CD4-positive, alpha-beta T cell treated with Interleukin-10 for 1 hour (primary cell): ENCODE data around the gene ACIN1.
A peak's percentile ranks its signal among the peaks of the same experiment; 100 is the strongest.

Source experiments
- DNase-seq: peaks from one replicate; pipeline ENCODE4 v3.0.0-alpha.2; 2020

The ACIN1 gene

GRCh38 chr14:23056956-23057756, 37.8 kb downstream of the ACIN1 start, which contains the start of gene CDH24:
TSS of gene CDH24 (minus strand) at chr14:23057520. CDS start at chr14:23055733, 1,787 bp downstream.
- peak; percentile 73 for DNase-seq

- DNase-seq = peak; percentile 75
These were observed 38.6 kb downstream of the ACIN1 start for GRCh38 chr14:23056145-23056955.

DNA sequence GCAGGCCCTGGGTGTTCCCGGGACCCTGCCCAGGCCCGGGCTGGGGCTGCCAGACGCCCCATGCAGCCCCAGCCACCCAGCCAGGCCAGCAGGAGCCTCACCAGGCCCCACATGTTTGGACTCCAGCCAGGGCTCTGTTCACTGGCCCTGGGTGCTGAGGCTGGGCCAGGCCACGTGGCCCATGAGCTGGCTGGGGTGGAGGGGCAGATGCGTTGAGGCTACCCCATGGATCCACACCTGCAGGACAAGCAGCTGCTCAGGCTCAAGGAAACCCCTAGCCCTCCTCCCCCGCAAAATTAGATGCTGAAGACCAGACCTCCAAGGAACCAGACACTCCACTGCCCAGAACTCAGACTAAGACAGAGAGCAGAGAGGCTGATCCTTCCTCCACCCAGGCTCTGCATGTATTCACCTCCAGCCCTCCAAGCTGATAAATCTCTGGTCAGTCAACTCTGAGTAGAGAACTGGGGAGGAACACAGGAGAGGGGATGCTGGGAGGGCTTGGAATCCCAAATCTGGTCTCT, 39.3 kb downstream of the ACIN1 start:
- no peak for DNase-seq

GRCh38 chr14:23055147-23055550, 39.8 kb downstream of the ACIN1 start:
- no peak for DNase-seq

- no peak for DNase-seq
These were observed 40.7 kb downstream of the ACIN1 start for GRCh38 chr14:23054000-23054811.

DNA sequence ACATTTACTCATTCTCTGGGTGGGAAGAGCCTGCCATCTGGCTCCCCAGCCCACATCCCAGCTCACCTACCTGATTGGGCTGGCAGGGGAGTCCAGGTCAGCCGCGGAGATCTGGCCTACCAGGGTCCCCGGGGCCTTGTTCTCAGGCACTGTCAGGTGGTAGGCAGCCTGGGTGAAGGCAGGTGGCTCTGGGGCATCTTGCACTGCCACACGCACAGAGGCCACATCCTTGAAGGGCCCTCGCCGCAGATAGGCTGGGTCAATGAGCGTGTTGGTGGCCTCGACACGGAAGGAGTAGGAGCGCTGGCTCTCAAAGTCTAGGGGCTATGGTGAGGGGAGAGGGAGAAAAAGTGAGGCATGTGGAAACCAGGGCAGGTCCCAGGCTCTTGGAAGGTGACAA, 41.5 kb downstream of the ACIN1 start:
- no peak for DNase-seq

- no peak for DNase-seq
These were observed 42.3 kb downstream of the ACIN1 start for GRCh38 chr14:23052671-23053070.

DNA sequence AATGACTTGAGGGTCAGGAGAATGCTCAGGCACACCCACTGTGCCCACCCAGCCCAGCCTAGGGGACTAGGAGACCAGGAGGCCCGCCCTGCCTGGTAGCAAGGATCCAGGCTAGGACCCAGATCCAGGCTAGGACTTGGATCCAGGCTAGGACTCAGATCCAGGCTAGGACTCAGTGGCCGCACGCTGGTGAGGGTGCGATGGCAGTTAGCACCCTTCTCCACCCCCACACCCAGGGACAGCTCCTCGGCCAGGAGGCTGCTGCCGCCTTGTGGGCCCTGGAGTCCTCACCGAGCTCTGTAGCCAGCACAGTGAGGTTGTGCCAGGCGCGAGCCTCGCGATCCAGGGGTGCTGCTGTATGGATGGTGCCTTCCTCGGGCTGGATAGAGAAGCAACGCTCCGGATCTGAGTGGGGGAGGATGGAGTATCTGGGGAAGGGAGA, 42.7 kb downstream of the ACIN1 start:
- no peak for DNase-seq

DNA sequence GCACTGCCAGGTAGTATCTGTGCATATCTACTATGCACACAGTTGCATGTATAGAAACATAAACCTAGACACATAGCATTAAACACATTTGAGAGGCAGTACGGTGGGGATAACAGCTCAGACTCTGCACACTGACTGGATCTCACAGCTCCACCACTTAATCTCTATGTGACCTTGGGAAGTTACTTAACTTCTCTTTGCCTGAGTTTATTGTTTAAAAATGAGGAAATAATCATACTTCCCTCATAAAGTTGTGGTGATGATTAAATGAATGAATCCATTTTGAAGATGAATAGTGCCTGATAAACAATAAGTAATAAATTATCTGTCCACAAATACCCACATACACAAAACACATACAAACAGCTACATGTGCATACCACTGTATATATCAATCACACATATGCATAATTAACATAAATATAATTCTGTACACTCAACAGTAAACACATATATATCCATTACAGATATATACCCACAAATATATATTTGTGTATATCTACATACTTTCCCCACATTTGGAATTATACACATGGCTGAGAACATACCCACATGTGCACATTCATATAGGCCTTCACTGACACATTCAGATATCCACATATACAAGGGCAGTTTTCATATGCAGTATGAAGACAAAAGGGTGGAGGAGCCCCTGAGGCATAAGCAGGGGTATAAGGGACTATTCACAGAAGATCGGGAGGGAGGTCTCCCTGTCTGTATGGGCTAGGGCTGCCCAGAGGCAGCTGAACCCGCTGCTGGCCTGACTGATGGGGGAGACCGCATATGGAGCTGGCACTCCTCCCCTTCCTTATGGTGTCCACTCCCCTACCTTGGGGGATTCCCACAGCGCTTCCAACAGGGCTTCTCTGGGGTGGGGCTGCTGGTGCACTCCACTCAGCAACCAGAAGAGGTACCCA, 43.5 kb downstream of the ACIN1 start:
- no peak for DNase-seq

DNA sequence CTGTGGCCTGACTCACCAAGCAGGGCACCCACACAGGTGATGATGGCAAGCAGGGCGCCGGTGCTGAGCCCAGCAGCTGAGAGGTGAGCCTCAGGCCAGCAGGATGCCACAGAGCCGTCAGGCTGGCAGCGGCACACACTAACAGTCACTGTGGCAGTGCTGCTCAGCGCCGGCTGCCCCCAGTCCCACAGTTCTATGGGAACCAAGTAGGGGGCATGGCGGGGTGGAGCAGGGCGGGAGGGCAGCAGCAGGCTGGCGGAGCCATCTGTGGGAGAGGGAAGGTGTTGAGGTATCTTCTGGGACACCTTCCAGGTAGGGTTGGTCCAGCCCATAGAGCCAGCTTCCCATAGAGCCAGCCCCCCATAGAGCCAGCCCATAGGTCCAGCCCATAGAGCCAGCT, 45.9 kb downstream of the ACIN1 start:
- no peak for DNase-seq

DNA sequence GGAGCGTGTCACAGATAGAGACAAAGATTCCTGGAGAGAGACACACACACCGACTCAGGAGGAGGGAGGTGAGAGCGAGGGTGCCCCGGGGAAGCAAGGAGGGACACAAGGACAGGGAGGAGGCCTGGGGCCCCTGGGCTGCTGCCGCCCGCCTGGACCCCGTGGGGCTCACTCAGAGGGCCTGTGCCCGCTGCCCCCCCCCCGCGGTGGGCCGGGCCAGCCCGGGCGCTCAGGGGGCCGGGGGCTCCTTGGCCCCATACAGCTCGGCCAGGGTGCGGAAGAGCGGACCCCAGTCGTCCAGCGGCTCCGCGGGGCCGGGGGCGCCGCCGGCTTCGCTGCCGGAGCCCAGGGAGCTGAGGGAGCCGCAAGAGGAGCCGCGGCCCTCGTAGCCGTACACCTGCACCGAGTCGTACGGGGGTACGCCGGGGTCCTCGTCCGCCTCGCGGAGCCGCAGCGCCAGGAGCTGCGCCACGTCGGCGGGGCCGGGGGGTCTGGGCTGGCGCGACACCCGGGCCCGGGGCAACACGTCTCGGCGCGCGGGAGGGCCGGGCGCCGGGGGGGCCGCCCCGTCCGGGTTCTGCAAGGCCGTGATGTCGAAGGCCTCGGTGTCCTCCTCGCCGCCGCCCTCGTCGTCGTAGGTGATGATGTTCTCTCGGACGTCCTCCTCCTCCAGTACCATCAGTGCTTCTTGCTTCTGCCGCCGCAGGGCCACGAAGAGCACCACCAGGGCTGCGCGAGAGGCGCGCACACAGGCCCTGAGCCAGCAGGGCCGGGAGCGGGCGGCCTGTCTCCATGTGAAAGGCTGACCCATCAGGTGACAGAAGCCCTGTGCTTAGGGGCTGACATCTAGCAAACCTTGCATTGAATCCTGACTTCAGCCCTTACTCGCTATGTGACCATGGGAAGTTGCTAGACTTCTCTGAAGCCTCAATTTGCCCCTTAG, 46.9 kb downstream of the ACIN1 start:
- DNase-seq = no peak

DNA sequence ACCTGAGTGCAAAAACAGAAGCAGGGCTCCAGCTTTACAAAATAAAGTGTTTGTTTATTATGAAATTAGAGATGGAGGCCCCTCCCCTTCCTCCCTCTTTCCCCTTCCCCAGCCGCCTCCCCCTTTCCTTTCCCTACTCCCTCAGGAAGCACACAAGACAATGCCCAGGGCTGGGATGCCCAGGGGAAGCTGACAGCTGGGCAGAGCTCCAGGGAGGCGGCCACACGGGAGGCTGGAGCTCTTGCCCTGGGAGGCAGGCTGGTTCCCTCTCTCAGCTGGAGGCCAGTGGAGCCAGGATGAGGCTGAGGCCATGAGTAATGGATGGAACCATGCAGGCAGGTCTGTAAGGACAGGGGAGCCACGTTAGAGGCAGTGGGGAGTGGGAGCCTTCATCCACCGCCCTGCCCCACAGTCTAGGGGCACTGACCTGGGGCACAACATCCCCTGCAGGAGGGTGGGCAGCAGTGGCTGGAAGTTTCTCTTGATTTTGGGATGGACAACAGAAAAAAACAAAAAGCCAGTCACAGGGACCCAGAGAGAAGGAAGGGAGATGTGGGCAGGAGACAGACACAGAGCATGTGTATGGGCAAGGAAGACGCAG, 47.8 kb downstream of the ACIN1 start:
- DNase-seq = no peak

- DNase-seq = no peak
These were observed 49.2 kb downstream of the ACIN1 start for GRCh38 chr14:23045419-23046357.

GRCh38 chr14:23044840-23045239, 50.1 kb downstream of the ACIN1 start:
- no peak for DNase-seq

DNA sequence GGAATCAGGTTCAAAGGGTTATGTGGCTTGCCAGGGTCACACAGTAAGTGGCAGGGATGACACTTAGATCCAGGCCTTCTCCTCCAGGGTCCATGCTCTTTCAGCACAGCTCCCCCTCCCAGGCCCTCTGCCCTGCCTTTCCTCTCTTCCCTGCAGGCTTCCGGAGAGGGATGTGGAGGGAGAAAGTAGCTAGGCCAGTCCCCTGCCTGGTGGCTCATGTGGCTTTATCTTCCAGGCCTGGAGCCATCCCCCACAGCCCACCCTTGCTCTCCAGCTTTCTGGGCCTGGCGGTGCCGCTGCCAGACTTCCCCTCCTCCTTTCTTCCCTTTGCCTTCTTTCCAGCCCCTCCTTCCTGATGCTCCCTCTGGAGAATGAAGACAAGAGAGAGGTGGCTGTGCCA, 51.2 kb downstream of the ACIN1 start:
- DNase-seq = no peak

GRCh38 chr14:23043145-23043544, 51.8 kb downstream of the ACIN1 start:
- DNase-seq = no peak

DNA sequence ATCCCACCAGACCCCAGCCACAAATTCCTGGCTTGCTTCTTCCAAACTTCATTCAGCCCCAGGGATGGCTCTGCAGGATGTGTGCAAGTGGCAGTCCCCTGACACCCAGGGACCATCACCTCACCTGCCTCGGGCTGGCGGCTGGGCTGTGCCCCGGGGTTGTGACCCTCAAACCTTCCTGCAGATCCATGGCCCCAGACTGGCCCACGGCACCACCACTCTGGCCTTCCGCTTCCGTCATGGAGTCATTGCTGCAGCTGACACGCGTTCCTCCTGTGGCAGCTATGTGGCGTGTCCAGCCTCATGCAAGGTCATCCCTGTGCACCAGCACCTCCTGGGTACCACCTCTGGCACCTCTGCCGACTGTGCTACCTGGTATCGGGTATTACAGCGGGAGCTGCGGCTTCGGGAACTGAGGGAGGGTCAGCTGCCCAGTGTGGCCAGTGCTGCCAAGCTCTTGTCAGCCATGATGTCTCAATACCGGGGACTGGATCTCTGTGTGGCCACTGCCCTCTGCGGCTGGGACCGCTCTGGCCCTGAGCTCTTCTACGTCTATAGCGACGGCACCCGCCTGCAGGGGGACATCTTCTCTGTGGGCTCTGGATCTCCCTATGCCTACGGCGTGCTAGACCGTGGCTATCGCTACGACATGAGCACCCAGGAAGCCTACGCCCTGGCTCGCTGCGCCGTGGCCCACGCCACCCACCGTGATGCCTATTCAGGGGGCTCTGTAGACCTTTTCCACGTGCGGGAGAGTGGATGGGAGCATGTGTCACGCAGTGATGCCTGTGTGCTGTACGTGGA, 52.6 kb downstream of the ACIN1 start, which contains the start of gene PSMB11:
Gene PSMB11, plus strand, starts transcription at position 51 of the 804 bp plus-strand sequence. Its CDS starts 14 bp downstream, at position 65.
- DNase-seq = no peak

DNA sequence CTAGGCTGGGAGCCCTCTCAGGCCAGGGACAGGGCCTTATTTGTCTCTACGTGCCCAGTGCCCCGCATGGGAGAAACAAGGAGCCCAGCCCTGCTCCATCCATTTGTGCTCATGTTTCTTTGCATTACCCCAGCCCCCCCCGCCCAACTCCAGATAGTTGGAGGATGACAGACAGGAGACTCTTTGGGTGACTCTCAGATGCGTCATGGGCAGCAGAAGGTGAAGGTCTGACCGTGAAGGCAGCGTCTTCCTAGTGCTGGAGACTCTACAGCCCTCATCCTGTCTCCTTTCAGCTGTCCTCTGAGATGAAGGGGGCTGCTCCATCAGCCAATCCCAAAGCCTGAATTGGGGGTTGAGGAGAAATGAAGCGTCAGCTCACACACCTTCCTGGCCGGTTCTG, 53.2 kb downstream of the ACIN1 start:
- DNase-seq = no peak
